Subcutaneous abdominal adipose tissue (tissue), 5 donors: Measurements from ENCODE around the gene IWS1.
"Not testable (repeated sequence)": the region's sequence is repeated elsewhere in the genome, so short reads cannot be mapped to it uniquely, and the experiment has no call there.

Source experiments
- H3K27ac ChIP-seq: one replicate; pipeline ENCODE4 v1.7.0; 2013; ENCODE audit warnings: low read depth, mild to moderate bottlenecking, inconsistent platforms, low read length, moderate library complexity
- H3K27me3 ChIP-seq, 5 donors: one replicate each; pipeline ENCODE4 v1.7.0; 2013; ENCODE audit warnings: low read length in 5 of 5, inconsistent platforms in 1 of 5; ENCODE audit not compliant: control insufficient read depth in 5 of 5, insufficient read depth in 4 of 5
- H3K36me3 ChIP-seq, 5 donors: one replicate each; pipeline ENCODE4 v1.7.0; 2013; ENCODE audit warnings: low read length in 5 of 5; ENCODE audit not compliant: control insufficient read depth in 5 of 5, insufficient read depth in 5 of 5
- H3K4me1 ChIP-seq, 5 donors: one replicate each; pipeline ENCODE4 v1.7.0; 2013; ENCODE audit warnings: low read length in 5 of 5, mild to moderate bottlenecking in 3 of 5, moderate library complexity in 1 of 5; ENCODE audit not compliant: control insufficient read depth in 5 of 5, insufficient read depth in 5 of 5
- H3K4me3 ChIP-seq, 5 donors: one replicate each; pipeline ENCODE4 v1.7.0; 2013; ENCODE audit warnings: low read length in 5 of 5, low read depth in 1 of 5
- H3K9ac ChIP-seq, 5 donors: one replicate each; pipeline ENCODE4 v1.7.0; 2013; ENCODE audit warnings: low read length in 5 of 5, mild to moderate bottlenecking in 4 of 5, moderate library complexity in 3 of 5
- H3K9me3 ChIP-seq, 5 donors: one replicate each; pipeline ENCODE4 v1.7.0; 2013; ENCODE audit warnings: low read length in 5 of 5; ENCODE audit not compliant: control insufficient read depth in 5 of 5
- donor health status: healthy.
- donor health status: healthy.
- donor health status: healthy.
- donor health status: healthy.
- donor health status: healthy.

The IWS1 gene

DNA sequence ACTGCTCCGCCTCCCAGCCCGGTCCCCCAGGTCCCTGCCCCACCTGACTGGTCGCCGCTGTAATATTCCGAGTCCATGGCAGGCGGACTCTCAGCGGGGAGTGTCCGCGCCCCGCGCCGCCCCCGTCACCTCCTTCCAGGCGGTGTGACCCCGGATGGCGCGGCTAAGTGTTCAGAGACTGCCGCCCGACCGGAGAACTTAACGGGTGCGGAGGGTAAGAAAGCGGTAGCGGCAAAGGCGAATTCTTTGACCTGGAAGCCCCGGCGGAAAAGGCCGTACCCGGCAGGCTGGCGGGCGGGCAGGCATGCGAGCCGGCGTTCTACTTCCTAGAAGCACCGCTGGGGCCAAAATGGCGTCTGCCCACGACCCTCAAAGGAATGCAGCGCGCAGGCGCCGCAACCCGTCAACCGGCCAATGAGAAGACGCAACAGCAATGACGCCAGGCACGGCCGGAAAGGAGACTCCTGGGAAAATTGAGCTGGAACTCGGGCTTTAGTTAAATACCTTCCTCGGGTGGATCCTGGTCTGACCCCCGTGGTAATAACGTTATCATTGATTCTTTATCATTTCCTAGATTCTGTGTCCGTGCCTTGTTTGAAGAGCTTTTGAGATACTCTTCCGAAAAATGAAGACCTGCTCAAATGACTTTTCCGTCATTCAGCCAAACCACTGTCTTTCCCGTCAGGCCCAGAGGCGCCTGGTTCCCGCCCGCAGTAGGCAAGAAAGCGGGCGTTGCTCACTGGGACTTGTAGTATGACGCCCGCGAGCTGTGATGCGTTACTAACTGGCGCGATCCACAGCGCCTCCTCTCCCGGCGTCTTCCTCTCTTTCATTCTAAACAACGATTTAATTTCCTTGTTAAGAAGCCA, at the start of gene IWS1:
Gene IWS1 (minus strand): TSS at position 358 of the 869 bp plus-strand sequence. CDS start 281 bp downstream, at position 77.
- Histone ChIP-seq H3K4me1 (peaks cover 4 to 22% (median 20%) of the 10 kb centered on the region in 5 donors), H3K9me3 (peaks cover 0 to 5% (median 3%) of the 10 kb centered on the region in 5 donors), H3K27ac (peak within 1 kb of the TSS; percentile 98), H3K9ac (peak within 1 kb of the TSS; percentile 88 to 98 (median 95)), H3K27me3 (no peaks in the 10 kb centered on the region), H3K36me3 (peaks cover 5 to 14% (median 10%) of the 10 kb centered on the region in 5 donors), H3K4me3 (peak within 1 kb of the TSS; percentile 81 to 94 (median 93))

DNA sequence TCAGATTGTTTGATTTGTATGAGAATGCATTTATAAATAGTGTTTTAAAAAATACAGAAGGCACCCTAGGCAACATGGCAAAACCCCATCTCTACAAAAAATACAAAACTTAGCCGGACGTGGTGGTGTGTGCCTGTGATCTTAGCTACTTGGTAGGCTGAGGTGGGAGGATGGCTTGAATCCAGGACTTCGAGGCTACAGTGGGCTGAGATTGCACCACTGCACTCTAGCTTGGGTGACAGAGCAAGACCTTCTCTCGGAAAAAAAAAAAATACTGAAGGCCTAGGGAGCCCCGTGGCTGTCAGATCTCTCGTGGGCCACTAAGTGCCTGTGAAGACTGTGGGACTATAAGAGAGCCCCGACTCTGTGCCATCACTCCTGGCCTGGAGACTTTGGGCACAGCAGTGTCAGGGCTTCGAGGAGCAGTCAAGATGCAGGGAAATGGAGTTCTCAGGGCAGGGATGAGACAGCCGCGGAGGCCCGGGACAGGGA, 49.7 kb upstream of the IWS1 start:
- H3K9me3 ChIP-seq: no peaks in the 10 kb centered on the region
- no peaks in the 10 kb centered on the region for H3K36me3 ChIP-seq
- peak overlapping the region in 1 of 5 donors; percentile 34 for H3K9ac ChIP-seq
- H3K27me3 ChIP-seq: no peaks in the 10 kb centered on the region
- no peak overlapping the region for H3K4me3 ChIP-seq
- no peak overlapping the region for H3K27ac ChIP-seq
- peaks cover 0 to 19% (median 17%) of the 10 kb centered on the region in 5 donors for H3K4me1 ChIP-seq

DNA sequence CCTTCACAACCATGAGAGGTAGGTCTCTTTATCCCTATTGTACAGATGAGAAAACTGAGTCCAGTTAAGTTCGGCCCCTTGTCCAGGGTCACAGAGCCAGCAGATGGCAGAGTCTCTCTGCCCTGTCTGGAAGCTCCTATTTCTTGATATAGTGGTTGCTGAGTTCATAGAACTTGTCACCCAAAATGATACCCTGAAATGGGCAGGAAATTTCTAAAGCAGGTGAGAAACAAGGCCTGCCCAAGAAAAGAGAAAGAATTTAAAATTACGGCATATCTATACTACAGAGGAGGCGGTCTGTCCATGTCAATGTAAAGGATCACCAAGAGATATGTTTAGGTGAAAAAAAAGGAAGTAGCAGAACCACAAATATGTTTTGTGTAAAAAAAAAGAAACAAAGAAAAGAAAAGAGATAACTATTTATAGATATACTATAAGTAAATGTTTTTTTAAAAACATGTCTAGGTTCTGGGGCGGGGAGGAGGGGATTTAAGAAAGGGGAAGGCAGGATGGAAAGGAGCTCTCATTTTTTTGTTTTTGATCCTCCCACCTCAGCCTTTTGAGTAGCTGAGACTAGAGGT, 49.0 kb upstream of the IWS1 start:
- no peak overlapping the region for H3K9ac ChIP-seq
- no peaks in the 10 kb centered on the region for H3K9me3 ChIP-seq
- H3K36me3 ChIP-seq: no peaks in the 10 kb centered on the region
- no peaks in the 10 kb centered on the region for H3K27me3 ChIP-seq
- H3K4me3 ChIP-seq: no peak overlapping the region
- H3K4me1 ChIP-seq: peaks cover 0 to 26% (median 20%) of the 10 kb centered on the region in 5 donors
- H3K27ac ChIP-seq: no peak overlapping the region

DNA sequence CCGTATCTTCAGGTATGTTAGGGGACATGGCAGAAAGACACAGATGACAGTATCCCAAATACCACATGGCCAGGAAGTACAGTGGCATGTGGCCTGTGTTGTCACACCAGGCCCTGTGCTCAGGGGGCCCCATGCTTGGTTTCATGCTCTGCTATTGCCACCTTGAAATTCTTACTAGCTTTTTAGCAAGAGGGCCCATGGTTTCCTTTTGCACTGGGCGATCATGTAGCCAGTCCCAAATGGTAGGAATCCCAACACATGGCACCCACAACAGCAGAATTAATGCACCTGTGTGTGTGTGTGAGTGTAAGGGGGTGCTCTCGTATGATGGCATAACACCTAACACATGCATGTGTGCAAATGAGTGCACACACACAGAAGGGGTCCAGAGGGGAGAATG, 48.4 kb upstream of the IWS1 start:
- no peak overlapping the region for H3K27ac ChIP-seq

DNA sequence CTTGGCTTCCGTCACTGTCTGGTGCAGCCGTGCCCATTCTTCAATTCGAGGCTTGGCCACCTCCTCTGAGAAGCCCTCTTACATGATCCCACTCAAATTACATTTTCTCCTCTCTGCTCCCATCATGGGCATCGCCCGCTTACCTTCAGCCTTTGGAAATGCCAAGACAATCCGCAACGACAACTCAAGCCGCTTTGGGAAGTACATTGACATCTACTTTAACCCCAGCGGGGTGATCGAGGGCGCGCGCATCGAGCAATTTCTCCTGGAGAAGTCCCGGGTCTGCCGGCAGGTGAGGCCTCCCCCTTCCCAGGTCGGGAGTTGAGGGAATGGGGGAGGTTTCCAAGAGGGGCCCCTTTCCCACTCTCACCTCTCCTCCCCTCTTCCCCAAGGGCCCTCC, 47.5 kb upstream of the IWS1 start:
- H3K4me3 ChIP-seq: no peak overlapping the region
- peaks cover 10 to 41% (median 34%) of the 10 kb centered on the region in 5 donors for H3K4me1 ChIP-seq
- no peaks in the 10 kb centered on the region for H3K9me3 ChIP-seq
- H3K36me3 ChIP-seq: no peaks in the 10 kb centered on the region
- H3K27me3 ChIP-seq: no peaks in the 10 kb centered on the region
- H3K27ac ChIP-seq: no peak overlapping the region
- H3K9ac ChIP-seq: no peak overlapping the region

More for the DNA sequence above, 48.4 kb upstream of the IWS1 start:
- no peaks in the 10 kb centered on the region for H3K9me3 ChIP-seq
- H3K27me3 ChIP-seq: no peaks in the 10 kb centered on the region
- H3K4me1 ChIP-seq: peaks cover 4 to 32% (median 27%) of the 10 kb centered on the region in 5 donors
- H3K9ac ChIP-seq: no peak overlapping the region
- H3K36me3 ChIP-seq: no peaks in the 10 kb centered on the region
- no peak overlapping the region for H3K4me3 ChIP-seq

DNA sequence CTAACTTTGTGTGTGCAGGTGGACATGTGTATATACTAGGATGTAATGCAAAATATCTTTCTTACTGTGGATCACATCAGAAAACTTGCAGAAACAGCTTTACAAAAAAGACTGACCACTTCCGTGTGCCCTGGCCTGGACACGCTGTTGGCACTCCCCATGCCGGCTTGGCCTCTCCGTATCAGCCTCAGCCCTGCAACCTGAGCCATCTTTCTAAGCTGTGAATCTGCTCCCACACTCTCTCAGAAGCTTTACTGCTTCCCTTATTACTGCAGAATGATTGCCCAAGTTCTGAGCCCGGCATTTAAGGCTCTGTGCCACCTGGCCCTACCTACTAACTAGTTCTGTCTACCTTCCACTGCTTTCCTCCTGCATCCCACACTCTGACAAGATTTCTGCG, 47.0 kb upstream of the IWS1 start:
- Histone ChIP-seq H3K4me3 (no peak overlapping the region), H3K9ac (no peak overlapping the region), H3K9me3 (no peaks in the 10 kb centered on the region), H3K4me1 (peaks cover 10 to 45% (median 38%) of the 10 kb centered on the region in 5 donors), H3K27me3 (no peaks in the 10 kb centered on the region), H3K36me3 (no peaks in the 10 kb centered on the region), H3K27ac (no peak overlapping the region)

DNA sequence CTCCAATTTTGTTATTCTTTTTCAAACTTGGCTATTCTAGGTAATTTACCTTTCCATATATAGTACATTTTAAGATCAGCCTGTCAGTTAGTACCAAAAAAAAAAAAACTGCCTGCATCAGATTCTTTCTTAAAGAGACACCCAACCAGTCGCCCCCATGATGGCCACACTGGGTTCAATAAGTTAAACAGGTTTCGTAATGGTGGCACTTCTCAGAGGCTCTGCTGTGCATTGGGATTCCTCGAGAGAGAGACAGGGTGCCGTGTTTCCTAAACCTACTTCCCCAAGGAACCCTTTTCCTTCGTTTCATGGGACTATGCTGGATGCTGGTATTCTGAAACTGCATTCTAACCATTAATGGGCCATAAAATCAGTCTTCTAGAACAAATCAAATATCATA, 46.6 kb upstream of the IWS1 start:
- H3K4me3 ChIP-seq: no peak overlapping the region
- H3K4me1 ChIP-seq: peaks cover 10 to 49% (median 38%) of the 10 kb centered on the region in 5 donors
- H3K36me3 ChIP-seq: no peaks in the 10 kb centered on the region
- no peaks in the 10 kb centered on the region for H3K27me3 ChIP-seq
- H3K9ac ChIP-seq: no peak overlapping the region
- H3K9me3 ChIP-seq: no peaks in the 10 kb centered on the region
- no peak overlapping the region for H3K27ac ChIP-seq

DNA sequence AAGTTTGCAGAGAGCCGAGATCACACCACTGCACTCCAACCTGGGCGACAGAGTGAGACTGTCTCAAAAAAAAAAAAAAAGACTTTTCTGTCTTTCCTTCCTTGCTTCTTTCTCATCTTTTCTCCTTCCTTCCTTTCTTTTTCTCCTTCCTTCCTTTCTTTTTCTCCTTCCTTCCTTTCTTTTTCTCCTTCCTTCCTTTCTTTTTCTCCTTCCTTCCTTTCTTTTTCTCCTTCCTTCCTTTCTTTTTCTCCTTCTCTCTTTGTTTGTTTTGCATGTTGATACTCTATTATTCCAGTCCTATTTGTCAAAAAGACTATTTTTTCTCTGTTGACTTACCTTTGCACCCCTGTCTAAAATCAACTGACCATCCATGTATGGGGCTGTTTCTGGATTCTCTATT, 46.1 kb upstream of the IWS1 start:
- H3K4me3 ChIP-seq, H3K27ac ChIP-seq, H3K27me3 ChIP-seq, H3K9ac ChIP-seq, H3K36me3 ChIP-seq, H3K9me3 ChIP-seq: not testable (repeated sequence)
- H3K4me1 ChIP-seq: peaks cover 10 to 48% (median 38%) of the 10 kb centered on the region in 5 donors

DNA sequence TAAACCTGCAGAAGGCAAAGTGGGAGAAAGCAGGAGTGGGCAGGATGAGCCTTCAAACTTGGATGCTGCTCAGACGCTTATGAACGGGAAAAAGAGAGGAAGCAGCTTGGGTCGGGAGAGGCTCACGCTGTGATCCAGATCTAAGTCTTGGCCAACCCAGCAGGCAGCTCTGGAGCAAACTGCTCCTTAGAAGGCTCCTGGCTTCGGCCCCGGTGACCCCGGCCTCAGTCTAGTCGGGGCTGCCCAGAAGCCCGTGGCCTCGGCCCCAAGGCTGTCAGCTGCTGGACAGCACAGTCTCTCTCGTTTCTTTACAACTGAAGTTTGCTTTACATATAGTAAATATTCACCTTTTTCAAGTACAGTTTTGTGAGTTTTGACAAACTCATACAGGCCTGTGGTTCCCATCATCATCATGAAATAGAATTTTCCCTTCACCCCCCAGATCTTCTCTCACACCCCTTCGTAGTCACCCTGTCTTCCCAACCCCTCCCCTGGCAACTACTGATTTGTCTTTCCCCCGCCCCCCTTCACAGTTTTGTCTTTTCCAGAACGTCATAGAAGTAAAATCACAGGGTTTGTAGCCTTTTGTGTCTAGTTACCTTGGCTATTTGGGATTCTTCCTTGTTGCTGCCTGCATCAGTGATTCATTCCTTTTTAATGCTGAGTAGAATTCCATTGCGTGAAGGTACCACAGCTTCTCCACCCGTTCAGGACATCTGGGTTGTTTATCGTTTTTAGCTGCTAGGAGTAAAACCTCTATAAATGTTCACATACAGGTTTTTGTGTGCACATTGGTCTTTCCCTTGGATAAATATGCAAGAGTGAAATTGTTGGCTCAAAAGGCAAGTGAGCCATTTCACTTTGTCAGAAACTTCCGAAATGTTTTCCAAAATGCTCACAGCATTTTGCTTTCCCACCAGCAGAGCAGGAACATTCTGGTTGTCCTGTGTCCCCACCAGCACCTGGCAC, 44.3 kb upstream of the IWS1 start:
- H3K4me3 ChIP-seq: no peak overlapping the region
- peaks cover 10 to 30% (median 24%) of the 10 kb centered on the region in 5 donors for H3K4me1 ChIP-seq
- H3K9me3 ChIP-seq: no peaks in the 10 kb centered on the region
- H3K27ac ChIP-seq: peak overlapping the region; percentile 37
- H3K36me3 ChIP-seq: no peaks in the 10 kb centered on the region
- H3K9ac ChIP-seq: no peak overlapping the region
- no peaks in the 10 kb centered on the region for H3K27me3 ChIP-seq
